Tibial artery (tissue), 4 donors: Measurements from ENCODE around the gene THRSP.

Experiments used
- DNase-seq, 2 donors: peaks; one replicate each; pipeline ENCODE4 v3.0.0-alpha.2; 2019
- H3K27ac ChIP-seq, 2 donors: fragments of 200-600 bp; sonication (generic) in 1 of 2; 1 replicate in 1 of 2; 2 replicates in 1 of 2; pipeline ENCODE4 v1.5.1; 2018 to 2019; ENCODE audit warnings: mild to moderate bottlenecking in 1 of 2
- H3K27me3 ChIP-seq, 2 donors: fragments of 200-600 bp; sonication (generic) in 1 of 2; one replicate each; pipeline versions ENCODE4 v1.5.1 to v1.6.0; 2016 to 2019
- H3K36me3 ChIP-seq, 3 donors: fragments of 200-600 bp; sonication (generic) in 2 of 3; one replicate each; pipeline ENCODE4 v1.5.1; 2016 to 2019; ENCODE audit warnings: mild to moderate bottlenecking in 2 of 3
- H3K4me1 ChIP-seq, 4 donors: fragments of 200-600 bp; sonication (generic) in 2 of 4; 1 replicate in 3 of 4; 2 replicates in 1 of 4; pipeline ENCODE4 v1.5.1; 2016 to 2019
- H3K4me3 ChIP-seq, 2 donors: fragments of 200-600 bp; sonication (generic) in 1 of 2; 1 replicate in 1 of 2; 2 replicates in 1 of 2; pipeline ENCODE4 v1.5.1; 2018 to 2019; ENCODE audit warnings: mild to moderate bottlenecking in 2 of 2
- H3K9me3 ChIP-seq, 3 donors: fragments of 200-600 bp; sonication (generic) in 1 of 3; one replicate each; pipeline ENCODE4 v1.5.1; 2016 to 2019
- CTCF ChIP-seq, 2 experiments: fragments of 200-600 bp in 1 of 2; fragments of 450-650 bp in 1 of 2; IDR thresholded peaks; one replicate each; pipeline ENCODE4 v1.5.1; 2017 to 2019; ENCODE audit warnings: antibody characterized with exemption in 2 of 2, mild to moderate bottlenecking in 1 of 2, moderate library complexity in 1 of 2
- intact Hi-C: fragments of 100-400 bp; cut with DNase I; formaldehyde crosslinking; loops from one replicate; pipeline ENCODE4 v1.15.0; 2023; ENCODE audit warnings: low total_unique reads

THRSP gene

GRCh38 chr11:78078218-78079167, 14.8 kb downstream of the THRSP start:
- Histone ChIP-seq H3K27me3 (no peaks in the 10 kb centered on the region), H3K4me3 (peak overlapping the region; percentile 90), H3K27ac (peak overlapping the region; percentile 82 to 87), H3K4me1 (peaks cover 0 to 46% (median 32%) of the 10 kb centered on the region in 4 donors), H3K36me3 (no peaks in the 10 kb centered on the region), H3K9me3 (no peaks in the 10 kb centered on the region)
- TF ChIP-seq CTCF (IDR thresholded peaks at IDR 0.05): no peak
- DNase-seq: no peak
- intact Hi-C loops: no loop called here

GRCh38 chr11:78079232-78080083, 15.8 kb downstream of the THRSP start, which contains the start of gene NDUFC2:
NDUFC2 (minus strand) TSS chr11:78079862; CDS start chr11:78079744, 118 bp downstream.
- no peak for TF ChIP-seq CTCF (IDR thresholded peaks at IDR 0.05)
- H3K4me3 ChIP-seq: peak within 1 kb of the TSS; percentile 90
- peak within 1 kb of the TSS; percentile 82 to 87 for H3K27ac ChIP-seq
- peaks cover 0 to 46% (median 32%) of the 10 kb centered on the region in 4 donors for H3K4me1 ChIP-seq
- intact Hi-C loops: no loop called here
- H3K9me3 ChIP-seq: no peaks in the 10 kb centered on the region
- peak; percentile 75 to 86 for DNase-seq
- H3K27me3 ChIP-seq: no peaks in the 10 kb centered on the region
- no peaks in the 10 kb centered on the region for H3K36me3 ChIP-seq

GRCh38 chr11:78080084-78080817, 16.6 kb downstream of the THRSP start:
- no peak for TF ChIP-seq CTCF (IDR thresholded peaks at IDR 0.05)
- no peaks in the 10 kb centered on the region for H3K36me3 ChIP-seq
- peaks cover 0 to 40% (median 32%) of the 10 kb centered on the region in 4 donors for H3K4me1 ChIP-seq
- H3K9me3 ChIP-seq: no peaks in the 10 kb centered on the region
- peak overlapping the region; percentile 82 to 87 for H3K27ac ChIP-seq
- no peaks in the 10 kb centered on the region for H3K27me3 ChIP-seq
- peak overlapping the region; percentile 90 for H3K4me3 ChIP-seq
- intact Hi-C loops: no loop called here
- no peak for DNase-seq

GRCh38 chr11:78080818-78081495, 17.3 kb downstream of the THRSP start:
- Histone ChIP-seq H3K9me3 (no peaks in the 10 kb centered on the region), H3K4me3 (no peak overlapping the region), H3K27ac (peak overlapping the region in 1 of 2 donors; percentile 87), H3K36me3 (no peaks in the 10 kb centered on the region), H3K27me3 (no peaks in the 10 kb centered on the region), H3K4me1 (peaks cover 0 to 35% (median 29%) of the 10 kb centered on the region in 4 donors)
- no peak for TF ChIP-seq CTCF (IDR thresholded peaks at IDR 0.05)
- intact Hi-C loops: no loop called here
- no peak for DNase-seq
